GM21737 (cell line): ENCODE data around the gene KCNK13.

ENCODE experiments used
- ATAC-seq: cut with Tn5 transposase; IDR thresholded peaks from one replicate; pipeline ENCODE4 v1.9.1; 2021; ENCODE audit warnings: mild to moderate bottlenecking, moderate library complexity; ENCODE audit not compliant: unreplicated experiment

Gene KCNK13

DNA sequence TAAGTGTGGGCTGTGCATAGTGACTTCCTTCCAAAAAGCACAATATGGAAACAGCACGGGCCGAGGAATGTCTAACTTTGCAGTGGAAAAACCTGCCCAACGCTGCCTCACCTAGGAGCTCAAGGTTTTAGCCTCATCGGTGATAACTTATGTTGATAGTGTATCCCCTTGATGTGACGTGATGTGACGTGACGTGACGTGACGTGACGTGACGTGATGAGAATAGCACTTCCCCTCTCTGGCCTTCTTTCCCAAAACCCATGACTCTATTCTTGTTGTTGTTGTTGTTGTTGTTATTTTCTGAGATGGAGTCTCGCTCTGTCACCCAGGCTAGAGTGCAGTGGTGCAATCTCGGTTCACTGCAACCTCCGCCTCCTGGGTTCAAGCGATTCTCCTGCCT is 64.5 kb downstream of the KCNK13 start:
- ATAC-seq = no peak

DNA sequence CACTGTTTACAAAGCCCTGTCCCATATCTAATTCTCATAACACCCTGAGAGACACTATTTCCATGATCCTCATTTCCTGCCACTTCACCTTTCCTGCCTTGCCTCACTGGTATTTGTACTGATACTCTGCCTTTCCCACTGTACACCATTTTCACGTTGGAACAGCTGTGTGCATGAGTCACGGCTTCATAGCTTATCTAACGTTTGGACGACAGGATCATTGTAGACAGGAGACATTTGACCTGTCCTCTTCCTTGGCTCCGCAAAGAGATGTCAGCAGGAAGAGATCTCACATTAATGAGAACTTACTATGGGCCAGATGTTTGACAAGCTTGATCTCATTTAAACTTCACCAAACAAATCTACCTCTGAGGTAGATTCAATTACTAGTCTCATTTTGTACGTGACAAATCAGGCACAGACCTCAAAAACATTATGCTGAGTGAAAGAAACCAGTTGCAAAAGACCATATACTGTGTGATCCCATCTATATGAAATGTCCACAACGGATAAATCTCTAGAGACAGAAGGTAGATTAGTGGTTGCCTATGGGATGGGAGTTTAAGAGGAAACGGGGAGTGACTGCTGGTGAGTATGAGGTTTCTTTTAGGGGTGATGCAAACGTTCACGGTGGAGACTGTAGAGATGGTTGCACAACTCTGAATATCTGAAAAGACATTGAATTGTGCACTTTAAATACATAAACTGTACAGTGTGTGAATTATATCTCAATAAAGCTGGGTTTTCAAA is 71.2 kb downstream of the KCNK13 start:
- no peak for ATAC-seq

DNA sequence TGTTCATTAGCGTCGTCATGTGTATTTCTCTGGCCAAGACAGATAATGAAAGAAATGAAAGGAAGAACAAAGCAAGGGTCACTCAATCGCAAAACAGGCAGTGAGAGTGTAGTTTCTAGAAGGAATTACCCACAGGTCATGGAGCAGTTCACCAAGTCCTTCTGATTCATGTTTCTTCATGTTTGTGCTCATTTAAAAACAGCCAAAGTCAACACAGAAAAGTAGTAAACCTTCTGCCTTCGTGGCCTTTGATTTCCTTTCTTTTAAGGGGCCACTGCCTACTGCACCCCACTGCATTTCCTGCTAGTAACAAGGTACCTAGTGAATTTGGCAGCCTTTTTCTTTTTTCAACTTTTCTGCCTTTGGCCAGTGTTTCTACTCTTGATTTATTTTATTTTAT is 75.1 kb downstream of the KCNK13 start:
- ATAC-seq = no peak

DNA sequence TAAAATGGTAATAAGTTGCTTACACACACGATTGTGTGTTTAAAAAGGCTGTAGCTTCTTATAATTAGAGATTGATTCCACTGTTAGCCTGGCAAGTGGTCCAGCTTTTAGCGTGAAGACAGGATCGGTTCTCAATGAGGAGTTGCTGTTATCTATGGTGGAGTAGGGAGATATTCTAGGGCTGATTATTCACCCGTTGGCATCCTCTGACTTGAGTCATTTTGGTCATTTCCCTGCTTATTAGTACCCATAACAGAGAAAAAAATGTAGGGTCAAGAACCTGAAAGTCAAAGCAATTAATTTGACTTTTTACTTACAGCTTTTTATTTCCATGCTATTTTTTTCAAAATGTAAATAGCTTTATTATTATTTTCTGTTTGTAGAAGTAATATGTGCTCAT is 76.0 kb downstream of the KCNK13 start:
- no peak for ATAC-seq

DNA sequence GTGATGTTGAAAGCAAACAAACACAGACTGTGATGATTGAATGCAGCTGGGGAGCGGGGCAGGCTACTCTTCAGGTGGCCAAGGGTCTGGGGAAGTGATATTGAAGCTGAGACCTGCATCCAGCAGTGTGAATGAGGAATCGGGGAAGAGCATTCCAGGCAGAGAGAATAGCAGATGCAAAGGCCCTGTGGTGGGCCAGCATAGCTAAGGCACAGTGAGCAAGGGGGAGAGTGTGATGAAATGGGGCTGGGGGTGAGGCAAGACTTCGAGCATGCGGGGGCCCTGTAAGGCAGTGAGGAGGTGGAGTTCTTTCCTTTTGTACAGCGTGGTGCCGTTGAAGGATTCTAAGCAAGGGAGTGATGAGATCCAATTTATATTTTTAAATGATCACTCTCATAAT is 77.4 kb downstream of the KCNK13 start:
- no peak for ATAC-seq

DNA sequence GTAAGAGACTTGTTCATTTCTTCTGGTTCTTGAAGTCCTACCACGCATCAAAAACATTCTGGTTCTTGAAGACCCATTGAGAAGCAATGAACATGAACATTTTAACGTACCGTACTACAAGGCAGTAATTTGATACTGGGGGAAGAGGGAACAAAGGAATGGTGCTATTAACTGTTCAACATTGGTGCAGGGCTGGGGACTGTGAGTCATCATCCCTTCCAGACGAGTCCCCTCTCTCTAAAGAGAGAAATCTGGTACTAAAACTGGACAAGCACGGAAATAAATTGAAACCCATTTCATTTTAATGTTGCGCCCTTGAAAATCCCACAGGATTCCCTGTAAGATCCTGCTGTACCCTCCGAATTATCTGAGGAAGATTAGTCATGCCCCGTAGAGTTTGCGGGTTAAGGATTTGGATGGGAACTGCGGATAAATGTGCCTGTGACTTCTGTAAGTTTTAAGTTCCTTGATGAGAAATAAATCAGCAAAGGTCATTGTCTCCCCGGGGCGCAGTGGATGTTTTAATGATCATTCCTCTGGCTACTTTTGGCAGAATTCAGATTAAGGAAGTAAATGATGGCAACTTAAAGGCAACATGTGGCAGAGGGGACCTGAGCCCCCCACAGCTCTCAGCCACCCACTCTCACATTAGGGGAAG is 78.6 kb downstream of the KCNK13 start:
- ATAC-seq = no peak

DNA sequence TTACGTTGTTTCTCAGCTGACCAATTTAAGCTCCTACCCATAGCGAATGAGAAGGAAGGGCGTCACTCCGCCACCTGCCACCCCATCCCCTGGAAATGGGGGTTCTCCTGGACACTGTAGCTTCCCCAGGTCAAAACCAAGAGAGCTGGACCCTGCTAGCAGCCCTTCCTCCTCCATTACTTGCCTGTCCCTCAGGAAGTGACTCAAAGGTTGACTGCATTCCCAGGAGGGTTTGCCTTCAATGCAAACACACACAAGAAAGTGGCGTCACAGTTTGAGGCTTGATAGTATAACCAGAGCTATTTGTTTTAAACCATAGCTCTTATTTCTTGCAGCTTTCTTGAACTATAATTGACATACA is 79.1 kb downstream of the KCNK13 start:
- ATAC-seq = no peak

DNA sequence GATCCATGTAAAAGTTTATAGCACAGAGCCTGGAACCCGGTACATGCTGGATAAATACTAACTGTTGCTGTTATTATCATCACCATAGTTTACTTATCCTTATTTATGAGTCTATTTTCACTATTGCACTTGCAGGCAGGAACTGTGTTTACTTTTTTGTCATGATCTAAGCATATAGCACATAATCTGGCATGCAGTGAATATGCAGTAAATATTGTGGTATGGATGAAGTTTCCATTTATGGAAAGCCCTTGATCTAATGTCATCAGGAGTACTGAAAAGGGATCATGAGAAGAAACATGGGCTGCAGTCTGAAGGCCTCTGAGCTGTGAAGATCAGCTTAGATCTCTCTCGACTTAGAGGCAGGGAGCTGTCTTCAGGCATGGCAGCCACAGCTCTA is 91.6 kb downstream of the KCNK13 start:
- ATAC-seq = no peak

DNA sequence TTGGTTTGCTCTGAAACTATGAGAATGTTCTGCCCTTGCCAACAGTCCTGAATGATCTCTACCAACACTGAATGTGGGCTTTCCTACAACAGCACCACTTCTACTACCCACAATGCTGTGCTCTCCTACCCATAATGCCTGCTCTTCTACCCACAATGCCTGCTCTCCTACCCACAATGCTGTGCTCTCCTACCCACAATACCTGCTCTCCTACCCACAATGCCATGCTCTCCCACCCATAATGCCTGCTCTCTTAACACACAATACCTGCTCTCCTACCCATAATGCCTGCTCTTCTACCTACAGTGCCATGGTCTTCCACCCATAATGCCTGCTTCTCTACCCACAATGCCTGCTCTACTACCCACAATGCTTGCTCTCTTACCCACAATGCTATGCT is 92.3 kb downstream of the KCNK13 start:
- ATAC-seq = no peak

DNA sequence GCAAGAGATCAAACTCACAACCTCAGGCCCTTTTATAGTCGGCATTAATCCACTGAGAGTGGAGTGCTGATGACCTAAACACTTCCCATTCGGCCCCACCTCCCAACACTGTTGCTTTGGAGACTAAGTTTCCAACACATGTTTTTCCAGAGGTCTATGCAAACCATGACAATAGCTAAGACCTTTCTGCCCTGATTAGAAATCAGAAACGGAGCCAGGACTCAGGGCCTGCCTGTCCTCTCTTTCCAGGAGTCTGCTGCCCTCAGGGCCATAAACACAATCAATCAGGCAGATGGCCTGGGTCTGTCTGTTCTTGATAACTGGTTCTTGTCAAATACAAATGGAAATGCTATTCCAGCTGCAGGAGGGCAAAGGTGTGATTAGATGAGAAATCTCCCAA is 97.4 kb downstream of the KCNK13 start:
- no peak for ATAC-seq

DNA sequence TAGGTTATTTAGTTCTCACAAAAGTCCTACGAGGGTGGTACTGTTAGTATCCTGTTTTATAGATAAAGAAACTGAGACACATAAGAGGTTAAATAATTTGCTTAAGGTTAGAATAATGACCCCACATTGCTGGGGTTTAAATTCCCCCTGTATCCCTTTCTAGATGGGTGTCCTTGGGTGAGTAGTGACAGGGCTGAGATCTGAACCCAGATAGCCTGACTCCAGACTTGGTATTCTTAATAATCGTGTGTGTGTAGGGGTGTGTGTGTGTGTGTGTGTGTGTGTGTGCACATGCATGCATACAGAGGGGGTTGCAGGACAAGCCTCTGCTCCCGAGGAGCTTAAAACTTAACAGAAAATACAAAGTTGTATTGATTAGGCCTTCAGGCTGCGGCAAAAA is 97.9 kb downstream of the KCNK13 start:
- ATAC-seq = no peak

DNA sequence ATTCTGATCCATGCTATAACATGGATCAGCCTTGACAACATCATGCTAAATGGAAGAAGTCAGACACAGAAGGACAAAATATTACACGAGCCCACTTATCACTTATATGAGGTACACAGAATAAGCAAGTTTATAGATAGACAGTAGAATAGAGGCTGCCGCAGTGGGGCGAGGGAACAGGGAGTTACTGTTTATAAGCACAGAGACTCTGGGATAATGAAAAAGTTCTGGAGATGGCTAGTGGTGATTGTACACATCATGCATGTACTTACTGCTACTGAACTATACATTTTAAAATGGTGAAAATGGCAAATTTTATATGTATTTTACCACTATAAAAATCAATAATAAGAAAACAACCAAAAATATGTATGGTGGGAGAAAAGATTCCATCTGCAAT is 99.3 kb downstream of the KCNK13 start:
- ATAC-seq = no peak

DNA sequence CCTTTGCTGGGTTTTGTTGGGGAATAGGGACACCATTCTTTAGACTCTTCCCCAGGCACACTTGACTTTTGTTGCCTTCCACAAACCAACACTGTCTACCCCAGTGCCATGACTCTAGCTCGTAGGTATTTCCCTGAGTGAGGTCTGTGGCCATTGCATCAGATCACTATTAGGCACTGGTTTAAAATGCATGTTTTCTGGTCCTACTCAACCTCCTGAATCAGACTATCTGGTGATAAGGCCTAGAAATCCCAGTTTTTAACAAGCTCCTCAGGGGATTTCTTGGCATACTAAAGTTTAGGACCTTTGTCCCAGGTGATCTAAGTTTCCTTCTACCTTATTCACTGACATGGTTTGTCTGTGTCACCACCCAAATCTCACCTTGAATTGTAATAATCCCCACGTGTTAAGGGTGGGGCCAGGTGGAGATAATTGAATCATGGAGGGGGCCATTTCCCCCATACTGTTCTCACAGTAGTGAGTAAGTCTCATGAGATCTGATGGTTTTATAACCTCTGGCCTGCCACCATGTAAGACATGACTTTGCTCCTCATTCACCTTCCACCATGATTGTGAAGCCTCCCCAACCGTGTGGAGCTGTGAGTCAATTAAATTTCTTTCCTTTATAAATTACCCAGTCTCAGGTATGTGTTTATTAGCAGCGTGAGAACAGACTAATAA is 106.8 kb downstream of the KCNK13 start:
- ATAC-seq = no peak

DNA sequence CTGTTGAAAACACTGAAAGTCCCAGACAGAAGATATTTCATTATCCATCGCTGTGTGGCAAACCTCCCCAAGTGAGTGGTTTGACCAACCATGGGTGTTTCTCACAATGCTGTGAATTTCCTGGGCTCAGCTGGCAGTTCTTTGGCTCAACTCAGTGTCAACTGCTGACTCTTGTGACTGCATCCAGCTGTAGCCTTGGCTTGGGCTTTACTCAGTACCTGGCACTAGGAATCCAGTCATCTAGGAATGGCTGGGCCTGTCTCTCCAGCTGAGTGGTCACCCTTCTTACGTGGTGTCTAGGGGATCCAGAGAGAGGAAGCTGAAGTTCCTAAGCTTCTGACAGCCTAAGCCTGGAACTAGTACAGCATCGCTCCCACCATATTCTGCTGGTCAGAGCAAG is 113.8 kb downstream of the KCNK13 start:
- no peak for ATAC-seq

DNA sequence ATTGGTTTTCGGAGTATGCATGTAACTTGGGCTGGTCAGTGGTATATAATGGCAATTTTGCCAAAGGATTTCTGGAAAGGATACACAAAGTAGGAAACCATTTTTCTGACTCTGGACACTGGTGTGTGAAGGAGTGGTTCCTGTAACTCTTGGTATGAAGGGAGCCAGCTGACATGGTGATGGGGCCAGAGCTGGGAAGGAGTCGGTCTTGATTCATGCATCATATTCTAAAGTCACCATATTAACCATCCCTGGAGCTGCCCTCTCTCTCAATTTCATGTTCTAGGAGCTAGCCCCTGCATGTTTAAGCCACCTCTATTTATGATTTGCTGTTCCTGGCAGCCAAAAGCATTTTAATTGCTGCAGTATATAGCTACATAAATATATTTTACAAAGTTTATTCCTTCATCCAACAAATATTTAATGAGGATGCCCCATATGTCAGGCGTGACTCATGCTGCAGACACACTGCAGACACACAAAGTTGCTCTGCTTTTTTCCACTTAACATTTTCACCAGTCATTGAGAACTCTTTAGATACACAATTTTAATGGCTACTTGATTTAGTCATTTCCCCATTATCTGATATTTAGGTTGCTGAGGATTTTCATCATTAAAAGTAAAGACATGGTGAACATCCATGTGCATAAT is 115.9 kb downstream of the KCNK13 start:
- no peak for ATAC-seq

DNA sequence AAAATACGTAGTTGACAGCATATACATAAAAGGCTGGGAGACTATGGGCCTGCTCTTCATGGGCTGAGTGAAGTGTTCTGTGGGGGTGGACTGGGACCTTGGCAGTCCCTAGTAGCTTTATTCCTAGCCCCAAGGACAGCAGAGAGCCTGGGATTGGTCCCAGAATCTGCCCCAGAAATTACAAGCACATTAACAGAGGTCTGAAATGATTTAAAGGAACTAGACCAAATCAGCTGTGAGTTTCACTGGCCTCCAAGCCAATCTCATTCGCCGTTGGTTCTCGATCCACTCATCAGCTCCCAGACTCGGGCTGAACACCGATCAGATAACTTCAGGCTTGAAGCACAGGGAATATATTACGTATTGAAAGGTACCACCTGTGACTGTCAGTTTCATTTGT is 117.6 kb downstream of the KCNK13 start:
- ATAC-seq = no peak

DNA sequence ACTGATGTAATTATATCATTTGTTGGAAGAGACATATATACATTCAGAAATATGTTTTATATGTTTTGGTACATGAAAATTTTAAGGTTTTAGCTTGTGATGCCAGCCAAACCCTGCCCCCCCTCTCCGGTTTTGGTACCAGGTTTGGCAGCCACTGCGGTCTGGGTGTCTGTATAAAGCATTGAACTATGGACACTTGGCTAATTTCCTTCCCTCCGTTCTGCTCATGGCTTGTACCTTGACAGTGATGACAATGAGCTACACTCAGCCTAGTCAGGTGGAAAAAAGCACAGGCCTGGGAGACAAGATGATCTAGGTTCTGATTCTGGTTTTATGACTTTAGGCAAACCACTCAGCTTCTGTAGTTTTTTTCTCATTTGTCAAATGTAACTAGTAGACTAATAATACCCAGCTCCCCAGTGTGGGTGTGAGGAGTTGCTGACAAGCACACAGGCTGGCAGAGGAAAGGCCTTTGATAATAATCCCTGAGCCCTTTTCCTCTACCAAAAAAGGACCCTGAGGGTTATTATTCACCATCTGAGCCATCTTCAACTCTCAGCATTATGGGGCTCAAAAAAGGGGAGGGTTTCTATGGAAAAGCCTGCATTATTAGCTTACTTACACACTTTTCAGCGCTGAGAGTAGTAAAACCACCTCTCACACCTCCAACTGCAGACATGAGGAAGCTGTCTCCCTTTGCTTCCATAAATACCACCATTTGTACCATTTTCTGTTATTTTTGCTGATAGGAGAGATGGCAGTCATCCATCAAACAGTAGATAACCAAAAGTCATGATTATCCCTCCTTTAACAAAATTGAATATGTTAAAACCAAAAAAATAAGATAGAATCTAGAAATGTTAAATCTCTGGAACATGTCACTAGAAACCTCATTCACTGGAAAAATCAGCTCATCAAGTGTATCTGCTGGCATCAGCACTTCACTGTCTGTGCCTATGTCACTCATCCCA is 118.3 kb downstream of the KCNK13 start:
- ATAC-seq = no peak

DNA sequence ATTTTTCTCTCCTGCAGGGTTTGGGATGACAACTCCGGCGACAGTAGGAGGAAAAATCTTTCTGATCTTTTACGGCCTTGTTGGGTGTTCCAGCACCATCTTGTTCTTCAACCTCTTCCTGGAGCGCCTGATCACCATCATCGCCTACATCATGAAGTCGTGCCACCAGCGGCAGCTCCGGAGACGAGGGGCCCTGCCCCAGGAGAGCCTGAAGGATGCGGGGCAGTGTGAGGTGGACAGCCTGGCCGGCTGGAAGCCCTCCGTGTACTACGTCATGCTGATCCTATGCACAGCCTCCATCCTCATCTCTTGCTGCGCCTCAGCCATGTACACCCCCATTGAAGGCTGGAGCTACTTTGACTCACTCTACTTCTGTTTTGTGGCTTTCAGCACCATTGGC is 122.3 kb downstream of the KCNK13 start:
- ATAC-seq = no peak

DNA sequence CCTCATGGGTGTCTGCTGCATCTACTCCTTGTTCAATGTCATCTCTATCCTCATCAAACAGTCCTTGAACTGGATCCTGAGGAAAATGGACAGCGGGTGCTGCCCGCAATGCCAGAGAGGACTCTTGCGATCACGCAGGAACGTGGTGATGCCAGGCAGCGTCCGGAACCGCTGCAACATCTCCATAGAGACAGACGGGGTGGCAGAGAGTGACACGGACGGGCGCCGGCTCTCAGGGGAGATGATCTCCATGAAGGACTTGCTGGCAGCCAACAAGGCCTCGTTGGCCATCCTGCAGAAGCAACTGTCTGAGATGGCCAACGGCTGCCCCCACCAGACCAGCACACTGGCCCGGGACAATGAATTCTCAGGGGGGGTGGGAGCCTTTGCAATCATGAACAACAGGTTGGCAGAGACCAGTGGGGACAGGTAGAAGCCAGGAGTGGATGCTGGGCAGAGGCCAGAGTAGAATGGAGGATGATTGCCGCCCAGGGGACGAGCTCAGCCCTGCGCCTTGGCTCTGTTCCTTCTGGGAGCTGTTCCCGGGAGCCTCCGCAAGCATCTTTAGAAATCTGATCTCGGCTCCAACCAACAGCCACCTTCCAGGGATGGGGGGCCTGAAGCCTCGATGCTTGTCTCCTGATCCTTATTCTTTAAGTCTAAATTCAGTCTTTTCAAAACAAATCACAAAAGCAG is 122.9 kb downstream of the KCNK13 start:
- no peak for ATAC-seq

DNA sequence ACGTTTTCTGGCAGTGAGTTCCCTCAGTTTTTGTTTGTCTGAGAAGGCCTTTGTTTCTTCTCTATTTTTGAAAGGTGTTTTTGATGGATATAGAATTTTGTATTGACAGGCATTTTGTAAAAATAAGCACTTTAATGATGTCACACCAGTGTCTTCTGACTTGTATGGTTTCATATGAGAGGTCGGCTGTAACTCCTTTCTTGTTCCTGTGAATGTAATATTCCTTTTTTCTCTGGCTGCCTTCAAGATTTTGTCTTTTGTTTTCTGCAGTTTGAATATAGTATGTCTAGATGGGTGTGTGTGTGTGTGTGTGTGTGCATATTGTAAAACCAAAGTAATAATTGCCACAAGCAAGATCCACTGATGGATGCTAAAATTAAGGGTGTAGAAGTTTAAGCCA is 126.8 kb downstream of the KCNK13 start:
- no peak for ATAC-seq
